Rectal smooth muscle tissue (tissue), 1 donor: Measurements from ENCODE around the gene GABRR3.

ENCODE experiments used
- H3K27ac ChIP-seq: one replicate; pipeline ENCODE4 v1.7.0; 2013; ENCODE audit warnings: low read depth, low read length, inconsistent platforms
- H3K27me3 ChIP-seq: one replicate; pipeline ENCODE4 v1.7.0; 2013; ENCODE audit warnings: low read length; ENCODE audit not compliant: control insufficient read depth, insufficient read depth
- H3K36me3 ChIP-seq: one replicate; pipeline ENCODE4 v1.7.0; 2013; ENCODE audit warnings: low read length; ENCODE audit not compliant: control insufficient read depth, insufficient read depth
- H3K4me1 ChIP-seq: one replicate; pipeline ENCODE4 v1.7.0; 2013; ENCODE audit warnings: low read length; ENCODE audit not compliant: control insufficient read depth, insufficient read depth
- H3K4me3 ChIP-seq: one replicate; pipeline ENCODE4 v1.7.0; 2013; ENCODE audit warnings: low read length
- H3K9ac ChIP-seq: one replicate; pipeline ENCODE4 v1.7.0; 2013; ENCODE audit warnings: low read length

GABRR3 gene

GRCh38 chr3:97958396-97958795 lies 76.7 kb downstream of the GABRR3 start:
- no peaks in the 10 kb centered on the region for H3K36me3 ChIP-seq
- no peak overlapping the region for H3K27ac ChIP-seq
- no peaks in the 10 kb centered on the region for H3K27me3 ChIP-seq
- peaks cover 3% of the 10 kb centered on the region for H3K4me1 ChIP-seq
- H3K4me3 ChIP-seq, result no peak overlapping the region
- no peak overlapping the region for H3K9ac ChIP-seq

- Histone ChIP-seq H3K27ac (no peak overlapping the region), H3K4me3 (no peak overlapping the region), H3K27me3 (no peaks in the 10 kb centered on the region), H3K36me3 (peaks cover 2% of the 10 kb centered on the region), H3K4me1 (peaks cover 3% of the 10 kb centered on the region), H3K9ac (no peak overlapping the region)
These were observed 77.4 kb downstream of the GABRR3 start for GRCh38 chr3:97957617-97958311.

- Histone ChIP-seq H3K4me1 (peaks cover 3% of the 10 kb centered on the region), H3K9ac (no peak overlapping the region), H3K36me3 (peaks cover 7% of the 10 kb centered on the region), H3K27me3 (no peaks in the 10 kb centered on the region), H3K4me3 (no peak overlapping the region), H3K27ac (no peak overlapping the region)
These were observed 79.1 kb downstream of the GABRR3 start for GRCh38 chr3:97956051-97956450.

- no peak overlapping the region for H3K4me3 ChIP-seq
- no peak overlapping the region for H3K27ac ChIP-seq
- H3K9ac ChIP-seq, result no peak overlapping the region
- H3K27me3 ChIP-seq, result no peaks in the 10 kb centered on the region
- peaks cover 3% of the 10 kb centered on the region for H3K4me1 ChIP-seq
- H3K36me3 ChIP-seq, result peaks cover 15% of the 10 kb centered on the region
These were observed 80.8 kb downstream of the GABRR3 start for GRCh38 chr3:97954228-97954827.

GRCh38 chr3:97952872-97953271 lies 82.2 kb downstream of the GABRR3 start:
- Histone ChIP-seq H3K9ac (no peak overlapping the region), H3K4me3 (no peak overlapping the region), H3K27ac (no peak overlapping the region), H3K36me3 (peaks cover 22% of the 10 kb centered on the region), H3K27me3 (no peaks in the 10 kb centered on the region), H3K4me1 (peaks cover 3% of the 10 kb centered on the region)

GRCh38 chr3:97952280-97952679 lies 82.8 kb downstream of the GABRR3 start:
- no peaks in the 10 kb centered on the region for H3K4me1 ChIP-seq
- H3K27ac ChIP-seq, result no peak overlapping the region
- H3K36me3 ChIP-seq, result peaks cover 22% of the 10 kb centered on the region

GRCh38 chr3:97950360-97950759 lies 84.8 kb downstream of the GABRR3 start:
- no peaks in the 10 kb centered on the region for H3K27me3 ChIP-seq
- H3K4me3 ChIP-seq, result no peak overlapping the region
- H3K27ac ChIP-seq, result no peak overlapping the region
- H3K9ac ChIP-seq, result no peak overlapping the region
- no peaks in the 10 kb centered on the region for H3K4me1 ChIP-seq
- H3K36me3 ChIP-seq, result peaks cover 27% of the 10 kb centered on the region

More at GRCh38 chr3:97952280-97952679, 82.8 kb downstream of the GABRR3 start:
- no peak overlapping the region for H3K4me3 ChIP-seq
- H3K27me3 ChIP-seq, result no peaks in the 10 kb centered on the region
- no peak overlapping the region for H3K9ac ChIP-seq

- no peak overlapping the region for H3K4me3 ChIP-seq
- H3K27ac ChIP-seq, result no peak overlapping the region
- no peak overlapping the region for H3K9ac ChIP-seq
- H3K27me3 ChIP-seq, result no peaks in the 10 kb centered on the region
- H3K4me1 ChIP-seq, result no peaks in the 10 kb centered on the region
- peaks cover 27% of the 10 kb centered on the region for H3K36me3 ChIP-seq
These were observed 85.4 kb downstream of the GABRR3 start for GRCh38 chr3:97949743-97950142.

GRCh38 chr3:97949110-97949485 lies 86.0 kb downstream of the GABRR3 start:
- Histone ChIP-seq H3K27ac (no peak overlapping the region), H3K4me1 (no peaks in the 10 kb centered on the region), H3K4me3 (no peak overlapping the region), H3K9ac (no peak overlapping the region), H3K36me3 (peaks cover 27% of the 10 kb centered on the region), H3K27me3 (no peaks in the 10 kb centered on the region)

GRCh38 chr3:97948351-97949109 lies 86.6 kb downstream of the GABRR3 start:
- Histone ChIP-seq H3K4me3 (no peak overlapping the region), H3K4me1 (no peaks in the 10 kb centered on the region), H3K27ac (no peak overlapping the region), H3K9ac (no peak overlapping the region), H3K27me3 (no peaks in the 10 kb centered on the region), H3K36me3 (peaks cover 31% of the 10 kb centered on the region)

GRCh38 chr3:97942801-97943546 lies 92.1 kb downstream of the GABRR3 start:
- Histone ChIP-seq H3K27ac (no peak overlapping the region), H3K4me1 (no peaks in the 10 kb centered on the region), H3K9ac (no peak overlapping the region), H3K4me3 (no peak overlapping the region), H3K36me3 (peaks cover 12% of the 10 kb centered on the region), H3K27me3 (no peaks in the 10 kb centered on the region)

- no peaks in the 10 kb centered on the region for H3K27me3 ChIP-seq
- no peaks in the 10 kb centered on the region for H3K4me1 ChIP-seq
- no peak overlapping the region for H3K27ac ChIP-seq
- no peak overlapping the region for H3K4me3 ChIP-seq
- H3K36me3 ChIP-seq, result peaks cover 13% of the 10 kb centered on the region
- no peak overlapping the region for H3K9ac ChIP-seq
These were observed 95.1 kb downstream of the GABRR3 start for GRCh38 chr3:97940034-97940433.
